ENCODE data around the gene CNIH4.

- TF ChIP-seq CTCF (conservative IDR thresholded peaks at IDR 0.05) (no peak), ZFX (IDR thresholded peaks at IDR 0.05) (no peak)
Observed at GRCh38 chr1:224375059-224375458, 18.4 kb downstream of the CNIH4 start.
